ENCODE results near the gene KCNIP4. TPM values are rescaled to one million over a fixed set of nuclear protein-coding genes. Genes with fewer than 3 reads are reported as not detected.

Gene KCNIP4
- total and polyA plus RNA-seq, 2 donors from 2014 or later = 9.8 to 43.9 TPM

DNA sequence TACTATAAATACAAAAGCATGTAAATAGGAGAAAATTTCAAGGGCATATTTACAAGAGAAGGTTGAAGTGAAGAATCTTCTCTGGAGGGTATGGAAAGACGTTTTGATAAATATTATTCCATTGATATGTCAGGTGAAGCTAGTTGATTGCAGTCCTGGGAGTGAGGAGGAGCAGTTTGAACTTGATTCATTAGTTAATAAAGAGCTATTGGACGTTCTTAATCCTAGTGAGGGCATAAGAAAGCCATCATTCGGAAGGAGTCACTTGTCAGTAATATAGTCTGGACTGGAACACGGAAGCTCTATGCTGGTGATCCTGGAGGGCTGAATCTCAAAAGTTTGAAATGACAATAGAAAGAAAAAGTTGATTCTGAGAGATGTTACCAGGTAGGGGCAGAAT is 793.2 kb downstream of the KCNIP4 start:
- no peak overlapping the region for H3K9ac ChIP-seq (ENCODE audit: low read length in 3 of 3)
- no peaks in the 10 kb centered on the region for H3K4me1 ChIP-seq (ENCODE audit: control insufficient read depth in 2 of 3, insufficient read depth in 2 of 3, low read depth in 1 of 3, low read length in 3 of 3)
- no peaks in the 10 kb centered on the region for H3K9me3 ChIP-seq (ENCODE audit: control insufficient read depth in 2 of 3, insufficient read depth in 1 of 3, low read length in 3 of 3)
- H3K4me3 ChIP-seq (ENCODE audit: low read length in 3 of 3) = no peak overlapping the region
- no peak for DNase-seq
- no peaks in the 10 kb centered on the region for H3K27me3 ChIP-seq (ENCODE audit: control insufficient read depth, insufficient read depth, low read length)
- H3K27ac ChIP-seq (ENCODE audit: low read depth in 2 of 2, low read length in 2 of 2) = no peak overlapping the region
- intact Hi-C loops (cut with DNase I) = no loop called here
- TF ChIP-seq, protein P1, sequence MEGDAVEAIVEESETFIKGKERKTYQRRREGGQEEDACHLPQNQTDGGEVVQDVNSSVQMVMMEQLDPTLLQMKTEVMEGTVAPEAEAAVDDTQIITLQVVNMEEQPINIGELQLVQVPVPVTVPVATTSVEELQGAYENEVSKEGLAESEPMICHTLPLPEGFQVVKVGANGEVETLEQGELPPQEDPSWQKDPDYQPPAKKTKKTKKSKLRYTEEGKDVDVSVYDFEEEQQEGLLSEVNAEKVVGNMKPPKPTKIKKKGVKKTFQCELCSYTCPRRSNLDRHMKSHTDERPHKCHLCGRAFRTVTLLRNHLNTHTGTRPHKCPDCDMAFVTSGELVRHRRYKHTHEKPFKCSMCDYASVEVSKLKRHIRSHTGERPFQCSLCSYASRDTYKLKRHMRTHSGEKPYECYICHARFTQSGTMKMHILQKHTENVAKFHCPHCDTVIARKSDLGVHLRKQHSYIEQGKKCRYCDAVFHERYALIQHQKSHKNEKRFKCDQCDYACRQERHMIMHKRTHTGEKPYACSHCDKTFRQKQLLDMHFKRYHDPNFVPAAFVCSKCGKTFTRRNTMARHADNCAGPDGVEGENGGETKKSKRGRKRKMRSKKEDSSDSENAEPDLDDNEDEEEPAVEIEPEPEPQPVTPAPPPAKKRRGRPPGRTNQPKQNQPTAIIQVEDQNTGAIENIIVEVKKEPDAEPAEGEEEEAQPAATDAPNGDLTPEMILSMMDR (IDR thresholded peaks at IDR 0.05; ENCODE audit: borderline replicate concordance, extremely low read depth, insufficient read depth) = no peak
- FAIRE-seq = no peak
- H3K36me3 ChIP-seq (ENCODE audit: control insufficient read depth in 2 of 3, insufficient read depth in 3 of 3, low read length in 3 of 3) = no peaks in the 10 kb centered on the region

DNA sequence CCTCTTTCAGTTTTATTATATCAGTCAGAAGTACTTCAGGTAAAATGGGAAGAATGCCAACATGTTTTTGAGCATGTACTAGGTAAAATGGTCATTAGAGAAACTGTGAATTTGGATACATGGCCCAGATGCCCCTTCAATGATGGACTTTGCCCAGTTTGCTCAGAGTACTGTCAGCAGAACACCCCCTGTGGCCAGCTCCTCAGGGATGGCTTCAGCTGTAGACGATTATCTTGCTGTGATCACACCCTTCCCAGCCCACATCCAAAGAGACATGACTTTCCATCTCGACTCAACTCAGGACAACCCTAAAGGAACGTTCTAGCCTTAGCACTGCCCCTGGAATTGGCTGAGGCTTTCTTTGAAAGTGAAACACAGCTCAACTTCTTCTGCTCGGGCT is 809.2 kb downstream of the KCNIP4 start:
- Histone ChIP-seq H3K36me3 (ENCODE audit: control insufficient read depth in 2 of 3, insufficient read depth in 3 of 3, low read length in 3 of 3) (no peaks in the 10 kb centered on the region), H3K4me3 (ENCODE audit: low read length in 3 of 3) (peak overlapping the region in 1 of 3 donors; percentile 3), H3K9ac (ENCODE audit: low read length in 3 of 3) (no peak overlapping the region), H3K27me3 (ENCODE audit: control insufficient read depth, insufficient read depth, low read length) (no peaks in the 10 kb centered on the region), H3K9me3 (ENCODE audit: control insufficient read depth in 2 of 3, insufficient read depth in 1 of 3, low read length in 3 of 3) (no peaks in the 10 kb centered on the region), H3K27ac (ENCODE audit: low read depth in 2 of 2, low read length in 2 of 2) (no peak overlapping the region), H3K4me1 (ENCODE audit: control insufficient read depth in 2 of 3, insufficient read depth in 2 of 3, low read depth in 1 of 3, low read length in 3 of 3) (no peaks in the 10 kb centered on the region)
- DNase-seq (no peak), FAIRE-seq (no peak)
- intact Hi-C loops (cut with DNase I) = no loop called here
- TF ChIP-seq, protein P1 (IDR thresholded peaks at IDR 0.05; ENCODE audit: borderline replicate concordance, extremely low read depth, insufficient read depth) = no peak

DNA sequence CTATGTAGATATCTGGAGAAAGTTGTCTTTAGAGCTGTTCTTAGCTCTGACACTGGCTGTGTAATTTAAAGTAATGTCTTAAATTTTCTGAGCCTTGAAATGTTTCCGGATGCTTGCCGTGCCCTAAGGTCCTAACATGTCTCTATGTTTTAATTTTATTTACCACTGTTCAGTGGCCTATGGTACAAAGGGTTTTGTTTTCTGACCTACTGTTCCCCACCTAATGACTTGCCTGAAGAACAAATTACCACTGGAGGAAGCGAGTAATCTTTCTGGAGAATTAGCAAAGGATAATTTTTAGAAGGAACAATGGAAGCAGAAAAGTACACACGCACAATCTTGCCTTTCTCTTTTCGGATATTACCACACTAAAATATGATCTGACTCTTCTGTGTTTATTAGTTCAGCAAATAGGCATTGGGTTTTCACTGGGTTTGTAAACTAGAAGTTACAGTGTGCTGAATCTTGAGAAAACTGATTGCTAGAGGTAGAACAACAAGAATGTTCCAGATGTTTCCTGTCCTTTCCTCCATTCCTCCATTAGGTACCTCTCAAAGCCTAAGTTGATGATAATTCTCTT is 812.4 kb downstream of the KCNIP4 start:
- no peak overlapping the region for H3K27ac ChIP-seq (ENCODE audit: low read depth in 2 of 2, low read length in 2 of 2)
- FAIRE-seq (no peak), DNase-seq (peak in 2 of 5 donors; percentile 20 to 65)
- H3K36me3 ChIP-seq (ENCODE audit: control insufficient read depth in 2 of 3, insufficient read depth in 3 of 3, low read length in 3 of 3) = no peaks in the 10 kb centered on the region
- H3K9me3 ChIP-seq (ENCODE audit: control insufficient read depth in 2 of 3, insufficient read depth in 1 of 3, low read length in 3 of 3) = no peaks in the 10 kb centered on the region
- H3K4me3 ChIP-seq (ENCODE audit: low read length in 3 of 3) = no peak overlapping the region
- intact Hi-C loops (cut with DNase I) = no loop called here
- no peaks in the 10 kb centered on the region for H3K4me1 ChIP-seq (ENCODE audit: control insufficient read depth in 2 of 3, insufficient read depth in 2 of 3, low read depth in 1 of 3, low read length in 3 of 3)
- no peak overlapping the region for H3K9ac ChIP-seq (ENCODE audit: low read length in 3 of 3)
- H3K27me3 ChIP-seq (ENCODE audit: control insufficient read depth, insufficient read depth, low read length) = no peaks in the 10 kb centered on the region
- TF ChIP-seq, protein P1 (IDR thresholded peaks at IDR 0.05; ENCODE audit: borderline replicate concordance, extremely low read depth, insufficient read depth) = no peak

DNA sequence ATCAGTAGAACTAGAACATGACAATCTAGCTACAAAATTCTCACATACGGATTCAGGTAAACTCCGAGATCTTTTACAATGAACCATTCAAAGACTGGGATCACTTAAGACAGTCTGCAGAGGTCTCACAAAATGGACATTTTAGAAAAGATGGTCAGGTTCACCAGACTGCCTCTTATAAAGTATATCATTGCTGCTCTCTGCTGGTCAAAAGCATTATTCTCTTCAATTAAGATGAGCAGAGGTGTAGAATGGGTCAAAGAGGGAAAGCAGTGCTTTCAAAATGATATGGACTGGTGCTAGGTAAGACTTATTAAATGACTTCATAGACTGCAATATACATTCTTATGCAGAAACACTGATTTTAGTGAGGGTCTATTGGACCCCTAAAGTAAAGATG is 813.6 kb downstream of the KCNIP4 start:
- no peaks in the 10 kb centered on the region for H3K27me3 ChIP-seq (ENCODE audit: control insufficient read depth, insufficient read depth, low read length)
- intact Hi-C loops (cut with DNase I) = no loop called here
- peak; percentile 32 for FAIRE-seq
- H3K9me3 ChIP-seq (ENCODE audit: control insufficient read depth in 2 of 3, insufficient read depth in 1 of 3, low read length in 3 of 3) = no peaks in the 10 kb centered on the region
- no peaks in the 10 kb centered on the region for H3K4me1 ChIP-seq (ENCODE audit: control insufficient read depth in 2 of 3, insufficient read depth in 2 of 3, low read depth in 1 of 3, low read length in 3 of 3)
- no peak overlapping the region for H3K9ac ChIP-seq (ENCODE audit: low read length in 3 of 3)
- TF ChIP-seq, protein P1 (IDR thresholded peaks at IDR 0.05; ENCODE audit: borderline replicate concordance, extremely low read depth, insufficient read depth) = peak; percentile 31
- H3K36me3 ChIP-seq (ENCODE audit: control insufficient read depth in 2 of 3, insufficient read depth in 3 of 3, low read length in 3 of 3) = no peaks in the 10 kb centered on the region
- peak in 2 of 5 donors; percentile 33 to 37 for DNase-seq
- H3K27ac ChIP-seq (ENCODE audit: low read depth in 2 of 2, low read length in 2 of 2) = no peak overlapping the region
- no peak overlapping the region for H3K4me3 ChIP-seq (ENCODE audit: low read length in 3 of 3)

All from kidney (tissue), 14 donors.